ENCODE data around the gene VMAC. TPM values are rescaled to one million over a fixed set of nuclear protein-coding genes. Genes with fewer than 3 reads are reported as not detected.

The VMAC gene
- total and polyA plus RNA-seq, 2 donors (not counting 1 experiment from before 2014, with no cell fraction given) = 27.1 to 27.2 TPM

GRCh38 chr19:5881543-5882299, 23.0 kb upstream of the VMAC start:
- 75% methylated on average over 4 of the region's 19 CpGs for WGBS (ENCODE audit: insufficient coverage)
- no peaks in the 10 kb centered on the region for H3K36me3 ChIP-seq (replicated peaks in 1 of 2; ENCODE audit: control extremely low read depth in 1 of 2, control insufficient read depth in 1 of 2, extremely low read depth in 1 of 2, insufficient read depth in 2 of 2, low read length in 1 of 2)
- ChIA-PET CTCF (no interaction called here), POLR2A (no interaction called here)
- H3K4me1 Mint-ChIP-seq = peaks cover 2% of the 10 kb centered on the region
- no peaks in the 10 kb centered on the region for H3K9me3 Mint-ChIP-seq (ENCODE audit: insufficient read depth)
- ATAC-seq (ENCODE audit: low read depth) (no peak), DNase-seq (no peak)
- no peak overlapping the region for H3K4me3 ChIP-seq (ENCODE audit: control extremely low read depth in 1 of 5, extremely low read depth in 1 of 5, insufficient read depth in 1 of 5, low read depth in 2 of 5, low read length in 4 of 5)
- H3K4me3 Mint-ChIP-seq = no peak overlapping the region
- no peak overlapping the region for H2AFZ ChIP-seq (ENCODE audit: insufficient read depth, low read depth, low read length, poor library complexity, severe bottlenecking)
- TF ChIP-seq EZH2 (IDR thresholded peaks at IDR 0.05; ENCODE audit: borderline replicate concordance, insufficient read depth, low read depth, low read length, poor library complexity, severe bottlenecking) (no peak), CTCF (IDR thresholded peaks at IDR 0.05) (no peak)
- no peaks in the 10 kb centered on the region for H3K4me1 ChIP-seq (ENCODE audit: control insufficient read depth in 2 of 2, insufficient read depth in 2 of 2, low read length in 2 of 2)
- peaks cover 0 to 5% (median 0%) of the 10 kb centered on the region in 3 donors for H3K9me3 ChIP-seq (ENCODE audit: control extremely low read depth in 1 of 3, control insufficient read depth in 2 of 3, insufficient read depth in 1 of 3, low read length in 2 of 3)
- H3K9ac ChIP-seq (ENCODE audit: low read length) = no peak overlapping the region
- H3K27me3 ChIP-seq (replicated peaks in 1 of 4; ENCODE audit: control extremely low read depth in 1 of 4, control insufficient read depth in 3 of 4, insufficient read depth in 4 of 4, low read length in 3 of 4) = peaks cover 0 to 17% (median 1%) of the 10 kb centered on the region in 4 experiments
- H4K20me1 ChIP-seq (ENCODE audit: control insufficient read depth, insufficient read depth, low read length, poor library complexity, severe bottlenecking) = no peaks in the 10 kb centered on the region
- H3K27ac Mint-ChIP-seq = no peak overlapping the region
- intact Hi-C loops (cut with micrococcal nuclease) = no loop called here
- peaks cover 19% of the 10 kb centered on the region for H3K27me3 Mint-ChIP-seq
- no peak overlapping the region for H3K27ac ChIP-seq (ENCODE audit: low read length in 2 of 2)
- H3K79me2 ChIP-seq (ENCODE audit: control insufficient read depth, insufficient read depth, low read length) = no peaks in the 10 kb centered on the region
- no peak overlapping the region for H3K4me2 ChIP-seq (replicated peaks; ENCODE audit: low read depth, low read length, poor library complexity, severe bottlenecking)

- CTCF ChIA-PET = no interaction called here
Measured at GRCh38 chr19:5882421-5882968, 22.2 kb upstream of the VMAC start.

More at GRCh38 chr19:5882421-5882968, 22.2 kb upstream of the VMAC start:
- Histone ChIP-seq H3K4me3 (ENCODE audit: control extremely low read depth in 1 of 5, extremely low read depth in 1 of 5, insufficient read depth in 1 of 5, low read depth in 2 of 5, low read length in 4 of 5) (no peak overlapping the region), H3K9ac (ENCODE audit: low read length) (no peak overlapping the region), H3K27me3 (replicated peaks in 1 of 4; ENCODE audit: control extremely low read depth in 1 of 4, control insufficient read depth in 3 of 4, insufficient read depth in 4 of 4, low read length in 3 of 4) (peaks cover 0 to 18% (median 0%) of the 10 kb centered on the region in 4 experiments), H3K27ac (ENCODE audit: low read length in 2 of 2) (no peak overlapping the region), H3K9me3 (ENCODE audit: control extremely low read depth in 1 of 3, control insufficient read depth in 2 of 3, insufficient read depth in 1 of 3, low read length in 2 of 3) (peaks cover 0 to 5% (median 0%) of the 10 kb centered on the region in 3 donors), H2AFZ (ENCODE audit: insufficient read depth, low read depth, low read length, poor library complexity, severe bottlenecking) (no peak overlapping the region), H3K4me2 (replicated peaks; ENCODE audit: low read depth, low read length, poor library complexity, severe bottlenecking) (no peak overlapping the region), H3K4me1 (ENCODE audit: control insufficient read depth in 2 of 2, insufficient read depth in 2 of 2, low read length in 2 of 2) (no peaks in the 10 kb centered on the region), H3K36me3 (replicated peaks in 1 of 2; ENCODE audit: control extremely low read depth in 1 of 2, control insufficient read depth in 1 of 2, extremely low read depth in 1 of 2, insufficient read depth in 2 of 2, low read length in 1 of 2) (no peaks in the 10 kb centered on the region), H3K79me2 (ENCODE audit: control insufficient read depth, insufficient read depth, low read length) (no peaks in the 10 kb centered on the region), H4K20me1 (ENCODE audit: control insufficient read depth, insufficient read depth, low read length, poor library complexity, severe bottlenecking) (no peaks in the 10 kb centered on the region)
- peaks cover 15% of the 10 kb centered on the region for H3K27me3 Mint-ChIP-seq
- no peak overlapping the region for H3K27ac Mint-ChIP-seq
- H3K9me3 Mint-ChIP-seq (ENCODE audit: insufficient read depth) = no peaks in the 10 kb centered on the region
- POLR2A ChIA-PET = no interaction called here
- H3K4me1 Mint-ChIP-seq = peaks cover 2% of the 10 kb centered on the region
- WGBS (ENCODE audit: insufficient coverage) = 33% methylated on average over 5 of the region's 9 CpGs
- ATAC-seq (ENCODE audit: low read depth) = no peak
- intact Hi-C loops (cut with micrococcal nuclease) = no loop called here
- no peak for TF ChIP-seq EZH2 (IDR thresholded peaks at IDR 0.05; ENCODE audit: borderline replicate concordance, insufficient read depth, low read depth, low read length, poor library complexity, severe bottlenecking)
- TF ChIP-seq CTCF (IDR thresholded peaks at IDR 0.05) = no peak
- H3K4me3 Mint-ChIP-seq = no peak overlapping the region
- DNase-seq = no peak

All from B cell (primary cell).